ENCODE results near the gene COX7A2L.

GRCh38 chr2:42392191-42392590 lies 31.2 kb upstream of the COX7A2L start:
- TF ChIP-seq POLR2A (IDR thresholded peaks at IDR 0.05; ENCODE audit: low read depth) = no peak
- TF ChIP-seq POLR2AphosphoS5 (IDR thresholded peaks at IDR 0.05) = no peak
- no peak for TF ChIP-seq CTCF (IDR thresholded peaks at IDR 0.05)
